ENCODE data around the gene GPR78. TPM values are rescaled to one million over a fixed set of nuclear protein-coding genes. Genes with fewer than 3 reads are reported as not detected.

GPR78 gene
- total and polyA plus RNA-seq, 2 of the 8 experiments (the other 6 are each of a cell fraction or from before 2014, with no cell fraction given): 1.0 to 3.0 TPM

GRCh38 chr4:8578717-8579116, 1.5 kb upstream of the GPR78 start:
- Histone ChIP-seq H4K91ac (replicated peaks; ENCODE audit: insufficient read length, low read length) (no peak overlapping the region), H3K56ac (replicated peaks; ENCODE audit: insufficient read length, low read depth, low read length) (no peak overlapping the region), H3K36me3 (ENCODE audit: control insufficient read depth in 2 of 4, insufficient read depth in 4 of 4, low read length in 3 of 4) (no peaks in the 10 kb centered on the region), H2AFZ (ENCODE audit: low read length) (no peak overlapping the region), H2BK15ac (ENCODE audit: low read length) (no peak overlapping the region), H2BK5ac (ENCODE audit: low read depth, low read length) (no peak overlapping the region), H3K4ac (replicated peaks; ENCODE audit: insufficient read length, low read depth, low read length) (no peak overlapping the region), H3K79me1 (ENCODE audit: low read depth, low read length) (no peaks in the 10 kb centered on the region), H3K9me3 (ENCODE audit: insufficient read depth in 2 of 2, low read depth in 1 of 2, low read length in 1 of 2) (no peaks in the 10 kb centered on the region), H3K4me2 (ENCODE audit: insufficient read depth in 1 of 2, low read depth in 2 of 2, low read length in 2 of 2) (no peak overlapping the region), H3K27me3 (replicated peaks in 1 of 4; ENCODE audit: control insufficient read depth in 3 of 4, extremely low read depth in 1 of 4, insufficient read depth in 3 of 4, low read length in 3 of 4) (peaks cover 3 to 16% (median 15%) of the 10 kb centered on the region in 4 experiments), H4K5ac (ENCODE audit: insufficient read length, low read depth, low read length) (no peak overlapping the region), H2BK12ac (ENCODE audit: low read depth, low read length) (0 out of 2 replicates have a peak overlapping the region, but pooled peaks have one; percentile 1), H3K23ac (ENCODE audit: insufficient read length) (no peak overlapping the region), H3K9ac (replicated peaks in 1 of 4; ENCODE audit: extremely low read depth in 1 of 4, low read depth in 3 of 4, low read length in 3 of 4) (no peak overlapping the region), H3K27ac (ENCODE audit: low read depth, low read length) (no peak overlapping the region), H4K8ac (ENCODE audit: extremely low read depth, insufficient read depth, low read length) (no peak overlapping the region), H3K4me1 (replicated peaks in 1 of 4; ENCODE audit: control insufficient read depth in 3 of 4, insufficient read depth in 4 of 4, low read length in 3 of 4) (peaks cover 0 to 25% (median 13%) of the 10 kb centered on the region in 4 experiments; a peak in 6 of 7 replicates), H2BK20ac (ENCODE audit: low read length) (no peak overlapping the region), H3K79me2 (ENCODE audit: control insufficient read depth in 1 of 2, insufficient read depth in 2 of 2, low read length in 2 of 2) (no peaks in the 10 kb centered on the region), H3K23me2 (ENCODE audit: low read depth, low read length) (peaks cover 13% of the 10 kb centered on the region; the same call in 1 of the 2 replicates), H3K14ac (ENCODE audit: insufficient read length) (no peak overlapping the region), H2AK5ac (ENCODE audit: low read depth, low read length) (no peak overlapping the region), H3K18ac (ENCODE audit: extremely low read depth, low read length) (no peak overlapping the region; the same call in 1 of the 2 replicates), H4K20me1 (replicated peaks in 1 of 2; ENCODE audit: control insufficient read depth in 1 of 2, insufficient read depth in 2 of 2, low read length in 2 of 2) (peaks cover 1 to 6% of the 10 kb centered on the region in 2 experiments), H3K4me3 (ENCODE audit: extremely low read depth in 1 of 4, insufficient read depth in 2 of 4, low read depth in 3 of 4, low read length in 4 of 4) (no peak overlapping the region), H2BK120ac (replicated peaks; ENCODE audit: low read depth, low read length) (no peak overlapping the region)
- ChIA-PET CTCF (ENCODE audit: partially characterized antibody) (no interaction called here), POLR2A (ENCODE audit: partially characterized antibody) (no interaction called here)
- DNase-seq (ENCODE audit: low read depth in 1 of 2, low spot score in 2 of 2) (no peak), FAIRE-seq (no peak)
- 100% methylated on average over 3 of the region's 3 CpGs; no CpG with 5 or more reads in 1 of the 2 experiments for WGBS, 2 experiments (ENCODE audit: extremely low coverage in 1 of 2, insufficient coverage in 1 of 2, insufficient read length in 1 of 2, insufficient replicate concordance in 2 of 2, low coverage in 1 of 2, low lambda C conversion rate in 2 of 2, missing lambda C conversion rate in 1 of 2)
- TF ChIP-seq RFX5 (IDR thresholded peaks at IDR 0.05; ENCODE audit: borderline replicate concordance, low read depth, low read length): no peak
- no peak for TF ChIP-seq HDAC2 (IDR thresholded peaks at IDR 0.05; ENCODE audit: borderline replicate concordance in 1 of 2, low read depth in 2 of 2, low read length in 2 of 2)
- TF ChIP-seq MAX (IDR thresholded peaks at IDR 0.05): no peak
- TF ChIP-seq GTF2F1 (IDR thresholded peaks at IDR 0.05; ENCODE audit: borderline replicate concordance, low read depth, low read length): no peak
- no peak for TF ChIP-seq CEBPB (IDR thresholded peaks at IDR 0.05; ENCODE audit: low read depth, low read length)
- TF ChIP-seq EZH2 (IDR thresholded peaks at IDR 0.05; ENCODE audit: low read depth, low read length, severe bottlenecking): no peak
- no peak for TF ChIP-seq POU5F1 (IDR thresholded peaks at IDR 0.05; ENCODE audit: low read depth, low read length)
- no peak for TF ChIP-seq CTBP2 (IDR thresholded peaks at IDR 0.05; ENCODE audit: borderline replicate concordance, insufficient read depth, insufficient read length, low read length)
- TF ChIP-seq HDAC6 (IDR thresholded peaks at IDR 0.05; ENCODE audit: low read depth, low read length): no peak
- no peak for TF ChIP-seq EP300 (IDR thresholded peaks at IDR 0.05; ENCODE audit: borderline replicate concordance in 1 of 2, low read depth in 2 of 2, low read length in 2 of 2)
- no peak for TF ChIP-seq RNF2 (IDR thresholded peaks at IDR 0.05; ENCODE audit: borderline replicate concordance, low read depth, low read length, missing control alignments, poor library complexity, severe bottlenecking)

Data from H1 (cell line).